B cell (primary cell): ENCODE data around the gene ELANE.

ENCODE experiments used
- EZH2 ChIP-seq: IDR thresholded peaks from 2 replicates; pipeline ENCODE4 v1.6.1; 2012; ENCODE audit warnings: borderline replicate concordance, low read depth, mild to moderate bottlenecking, moderate library complexity, low read length; ENCODE audit not compliant: insufficient read depth, poor library complexity, severe bottlenecking
- TF ChIP-seq, protein P1 (sequence below): fragments of 200-600 bp; IDR thresholded peaks from one replicate; pipeline ENCODE4 v1.8.0; 2022; ENCODE audit warnings: antibody characterized with exemption, mild to moderate bottlenecking

DNA sequence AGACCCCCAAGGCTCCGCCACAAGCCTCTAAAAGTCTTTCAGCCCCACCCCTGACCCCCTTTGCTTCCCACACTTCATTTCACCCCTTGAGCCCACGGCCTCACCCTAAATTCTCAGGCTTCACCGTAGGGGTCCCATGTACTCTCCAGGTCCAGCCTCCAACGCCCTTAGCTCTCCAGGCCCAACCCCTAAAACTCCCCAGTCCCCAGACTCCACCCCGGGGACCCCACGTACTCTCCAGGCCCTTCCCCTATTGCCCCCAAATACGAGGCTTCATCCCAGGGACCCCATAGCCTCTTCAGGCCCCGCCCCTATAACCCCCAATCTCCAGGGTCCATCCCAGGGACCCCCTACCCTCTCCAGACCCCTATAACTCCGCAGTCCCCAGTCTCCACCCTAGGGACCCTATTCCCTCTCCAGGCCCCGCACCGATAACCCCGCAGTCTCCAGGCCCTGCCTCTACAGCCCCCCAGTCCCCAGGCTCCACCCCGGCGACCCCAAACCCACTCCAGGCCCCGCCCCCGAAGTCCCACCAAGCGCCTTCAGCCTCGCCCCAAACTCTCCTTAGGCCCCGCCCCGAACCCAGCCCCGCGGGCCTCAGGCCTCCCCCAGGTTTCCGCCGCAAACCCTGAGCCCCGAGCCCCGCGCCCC lies 40.3 kb downstream of the ELANE start:
- TF ChIP-seq, protein P1, sequence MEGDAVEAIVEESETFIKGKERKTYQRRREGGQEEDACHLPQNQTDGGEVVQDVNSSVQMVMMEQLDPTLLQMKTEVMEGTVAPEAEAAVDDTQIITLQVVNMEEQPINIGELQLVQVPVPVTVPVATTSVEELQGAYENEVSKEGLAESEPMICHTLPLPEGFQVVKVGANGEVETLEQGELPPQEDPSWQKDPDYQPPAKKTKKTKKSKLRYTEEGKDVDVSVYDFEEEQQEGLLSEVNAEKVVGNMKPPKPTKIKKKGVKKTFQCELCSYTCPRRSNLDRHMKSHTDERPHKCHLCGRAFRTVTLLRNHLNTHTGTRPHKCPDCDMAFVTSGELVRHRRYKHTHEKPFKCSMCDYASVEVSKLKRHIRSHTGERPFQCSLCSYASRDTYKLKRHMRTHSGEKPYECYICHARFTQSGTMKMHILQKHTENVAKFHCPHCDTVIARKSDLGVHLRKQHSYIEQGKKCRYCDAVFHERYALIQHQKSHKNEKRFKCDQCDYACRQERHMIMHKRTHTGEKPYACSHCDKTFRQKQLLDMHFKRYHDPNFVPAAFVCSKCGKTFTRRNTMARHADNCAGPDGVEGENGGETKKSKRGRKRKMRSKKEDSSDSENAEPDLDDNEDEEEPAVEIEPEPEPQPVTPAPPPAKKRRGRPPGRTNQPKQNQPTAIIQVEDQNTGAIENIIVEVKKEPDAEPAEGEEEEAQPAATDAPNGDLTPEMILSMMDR = no peak
- TF ChIP-seq EZH2 = no peak
